Superior temporal gyrus (tissue), 1 donor: Measurements from ENCODE around the gene NID1.

Experiments used
- DNase-seq: peaks from one replicate; pipeline ENCODE4 v3.0.0-alpha.2; 2016; ENCODE audit errors: extremely low spot score

NID1 gene

DNA sequence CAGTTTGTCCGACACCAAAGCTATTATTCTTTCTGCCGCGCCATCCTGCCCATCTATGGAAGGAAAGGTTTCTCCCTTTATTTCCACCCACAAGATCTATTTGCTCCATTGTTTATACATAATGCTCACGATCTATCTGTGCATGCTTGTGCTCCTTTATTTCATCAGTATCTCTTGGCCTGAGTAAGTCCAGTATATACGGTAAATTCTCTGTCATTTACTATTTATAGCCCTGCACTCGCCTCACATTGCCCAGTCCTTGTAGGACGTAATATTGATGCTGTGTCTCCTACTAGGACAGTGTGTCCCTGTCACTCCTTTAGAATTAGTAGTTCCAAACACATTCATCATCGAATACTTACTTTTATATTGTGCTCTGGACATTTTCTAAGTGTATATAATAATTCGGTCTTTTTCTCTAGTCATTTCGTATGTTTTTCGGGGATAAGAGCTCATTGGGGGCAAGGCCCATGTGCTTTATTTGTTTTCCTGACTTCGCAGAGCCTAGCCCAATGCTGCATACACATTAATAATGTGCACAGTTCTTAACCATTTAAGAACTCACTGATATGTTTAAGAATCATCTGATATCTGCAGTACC lies 3.1 kb upstream of the NID1 start:
- peak; percentile 50 for DNase-seq

DNA sequence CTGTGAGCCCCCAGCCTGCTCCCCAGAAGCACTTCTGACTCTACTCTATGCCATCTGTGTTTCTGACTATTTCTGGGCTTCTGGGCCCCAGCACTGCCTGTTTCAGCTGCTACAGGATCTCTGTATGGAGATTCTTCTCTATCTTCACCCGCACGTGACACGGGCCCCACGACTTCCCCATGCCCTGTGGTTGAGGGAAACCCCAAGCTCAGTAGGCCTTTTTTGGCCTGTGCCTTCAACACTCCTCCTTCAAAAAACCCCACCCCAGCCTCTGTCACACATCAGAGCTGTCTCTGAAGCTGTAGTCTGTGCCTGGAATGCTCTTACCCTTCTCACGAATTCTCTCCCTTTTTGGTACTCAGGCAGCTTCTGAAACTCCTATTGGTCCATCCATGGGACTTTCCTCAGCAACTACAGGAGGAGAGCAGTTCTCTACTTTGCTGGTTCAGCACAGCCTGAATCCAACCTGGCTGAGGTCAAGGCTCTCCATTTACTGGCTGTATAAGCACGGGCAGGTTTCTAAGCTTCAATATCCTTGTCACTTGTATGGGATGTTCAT lies 2.0 kb upstream of the NID1 start:
- no peak for DNase-seq

DNA sequence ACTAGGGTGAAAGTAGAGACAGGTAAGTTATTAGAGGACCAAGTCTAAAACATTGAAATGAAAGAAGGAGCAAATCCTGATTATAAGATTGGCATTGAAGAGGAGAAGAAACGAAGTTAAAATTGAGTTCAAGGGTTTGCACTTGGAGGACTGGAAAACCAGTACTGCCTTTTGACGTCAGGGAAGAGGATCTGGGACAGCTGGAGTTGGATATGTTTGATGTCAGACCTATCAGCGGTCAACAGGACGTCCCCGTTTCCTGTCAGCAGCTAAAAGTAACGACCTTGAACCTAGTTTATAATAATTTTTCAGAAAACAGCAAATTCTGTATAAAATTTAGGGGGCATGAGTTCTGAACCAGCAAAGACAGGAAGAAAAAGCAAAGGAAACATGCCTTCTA lies 1.2 kb upstream of the NID1 start:
- no peak for DNase-seq

DNA sequence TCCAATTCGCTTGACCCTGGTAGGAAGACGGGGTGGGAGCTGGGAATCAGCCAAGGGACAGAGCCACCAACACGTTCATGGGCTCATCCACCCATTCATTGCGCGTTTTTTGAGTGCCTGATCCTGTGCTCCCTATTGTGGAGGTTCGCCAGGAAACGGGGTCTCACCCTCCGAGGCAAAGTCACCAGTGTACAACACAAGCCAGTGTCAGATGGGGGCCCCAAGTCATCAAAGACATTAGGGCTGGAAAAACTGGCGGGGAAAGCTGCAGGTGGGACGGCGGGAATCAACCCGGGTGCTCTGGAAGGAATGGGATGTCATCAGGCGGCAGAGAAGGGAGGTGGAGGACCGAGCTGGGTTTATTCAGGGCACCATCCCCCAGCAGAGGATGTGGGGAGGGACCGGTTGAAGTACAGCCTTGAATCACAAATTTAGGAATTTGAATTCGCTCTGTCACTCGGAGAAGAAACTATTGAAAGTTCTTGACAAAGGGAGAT lies 667 bp upstream of the NID1 start:
- no peak for DNase-seq

DNA sequence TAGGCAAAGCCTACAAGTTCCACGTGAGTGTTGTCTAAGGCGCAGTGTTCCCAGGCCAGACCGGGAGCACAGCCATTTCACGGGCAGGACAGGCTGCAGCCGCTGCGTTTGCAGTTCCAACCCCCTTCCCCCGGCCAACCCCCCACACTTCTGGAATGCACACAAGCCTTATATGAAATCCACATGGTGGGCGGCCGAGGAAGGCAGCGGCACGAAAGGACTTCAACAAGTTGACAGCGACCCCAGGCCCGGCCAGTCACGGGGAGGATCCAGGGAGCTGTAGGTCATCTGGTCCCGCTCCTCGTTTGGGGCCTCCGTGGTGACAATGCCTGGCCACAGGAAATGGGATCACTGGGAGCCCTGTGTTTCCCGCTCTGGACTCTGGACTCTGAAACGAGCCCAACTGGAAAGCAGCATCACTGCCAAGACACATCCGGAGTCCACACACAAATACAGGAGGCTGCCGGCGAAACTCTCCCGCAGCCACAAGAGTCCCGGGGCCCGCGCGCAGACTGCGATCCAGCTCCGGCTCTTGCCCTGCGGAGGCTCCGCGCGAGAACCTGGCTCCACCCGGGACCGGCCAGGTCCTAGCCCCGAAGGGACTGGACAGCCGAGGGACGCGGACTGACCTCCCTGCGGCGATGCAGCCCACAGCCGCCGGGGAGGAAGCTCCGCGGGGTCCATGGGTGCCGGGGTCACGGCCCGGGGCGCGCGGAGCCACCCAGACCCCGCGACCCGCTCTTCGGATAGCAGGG lies 794 bp downstream of the NID1 start:
- DNase-seq = no peak

DNA sequence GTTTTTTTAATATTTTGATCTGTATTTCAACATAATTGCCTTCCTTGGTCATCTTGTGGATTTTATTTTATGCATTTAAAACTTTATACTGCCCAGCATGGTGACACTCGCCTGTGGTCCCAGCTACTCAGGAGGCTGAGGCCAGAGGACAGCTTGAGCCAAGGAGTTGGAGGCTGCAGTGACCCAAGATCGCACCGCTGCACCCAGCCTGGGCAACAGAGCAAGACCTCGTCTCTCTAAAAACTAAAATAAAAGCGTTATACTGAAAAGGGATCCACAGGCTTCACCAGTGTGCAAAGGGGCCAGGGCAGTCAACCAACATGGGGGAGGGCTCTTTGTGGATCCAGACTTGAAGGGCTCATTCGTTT lies 1.4 kb downstream of the NID1 start:
- no peak for DNase-seq

DNA sequence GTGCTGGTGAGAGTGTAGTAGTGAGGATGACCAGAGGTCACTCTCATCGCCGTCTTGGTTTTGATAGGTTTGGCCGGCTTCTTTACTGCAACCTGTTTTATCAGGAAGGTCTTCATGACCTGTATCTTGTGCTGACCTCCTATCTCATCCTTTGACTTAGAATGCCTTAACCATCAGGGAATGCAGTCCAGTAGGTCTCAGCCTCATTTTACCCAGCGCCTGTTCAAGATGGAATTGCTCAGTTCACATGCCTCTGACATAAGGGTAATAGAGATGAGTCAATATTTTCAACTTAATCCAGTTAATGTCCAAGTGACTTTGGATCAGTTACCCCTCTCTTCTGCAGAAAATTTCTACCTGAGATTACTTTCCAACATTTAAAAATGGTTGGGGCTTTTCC lies 4.6 kb downstream of the NID1 start:
- no peak for DNase-seq

DNA sequence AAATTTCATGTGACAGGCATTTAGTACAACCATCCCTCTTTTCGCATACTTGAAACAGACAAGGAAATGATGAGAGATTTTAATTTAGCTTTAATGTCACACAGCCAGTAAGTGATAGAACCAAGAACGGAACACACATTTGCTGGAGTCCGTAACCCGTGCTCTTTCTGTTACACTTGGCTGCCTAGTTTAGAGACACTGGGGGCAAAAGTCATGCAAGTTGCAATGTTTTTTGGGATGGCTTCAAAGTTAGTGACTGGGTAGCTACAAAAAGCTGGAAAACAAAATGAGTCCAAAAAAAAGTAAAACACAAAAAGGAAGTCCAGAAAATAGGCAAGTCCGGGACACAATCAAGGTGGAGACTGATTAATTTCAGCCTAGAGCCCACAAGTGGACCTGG lies 5.9 kb downstream of the NID1 start:
- DNase-seq = no peak

DNA sequence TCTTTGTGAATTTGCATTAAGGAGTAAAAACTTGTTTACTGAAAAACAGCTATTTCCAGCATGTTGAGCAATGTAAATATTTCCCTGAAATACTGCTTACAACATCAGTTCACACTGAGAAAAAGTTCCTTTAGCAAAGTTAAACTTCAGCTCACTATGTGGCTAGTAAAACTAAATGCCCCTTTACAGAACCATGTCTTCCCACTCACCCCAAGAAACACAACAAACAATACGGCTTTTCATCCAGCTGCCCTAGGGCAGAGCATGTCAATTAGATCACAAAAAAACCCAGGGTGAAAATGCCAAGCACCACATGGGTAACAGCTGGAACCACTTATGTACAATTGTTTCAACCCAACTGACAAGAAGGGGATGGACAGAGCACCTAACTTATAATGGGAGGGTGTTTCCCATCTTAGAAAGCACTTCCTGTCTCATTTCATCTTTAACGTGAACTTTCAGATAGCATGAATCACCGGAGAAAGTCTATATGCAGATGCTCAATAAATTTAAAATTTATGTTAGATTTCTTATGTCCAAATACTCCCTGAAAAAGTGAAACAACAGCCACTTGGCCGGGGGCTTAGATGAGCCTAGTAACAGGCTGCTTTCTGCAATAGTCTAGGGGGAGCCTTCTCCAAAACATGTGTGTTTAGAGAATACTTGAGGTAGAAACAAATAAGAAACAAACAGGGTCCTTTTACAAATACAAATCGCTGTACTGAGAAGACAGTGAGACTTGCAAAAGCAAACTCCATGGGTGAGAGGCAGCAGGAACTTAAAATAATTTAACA lies 6.6 kb downstream of the NID1 start:
- DNase-seq = no peak

DNA sequence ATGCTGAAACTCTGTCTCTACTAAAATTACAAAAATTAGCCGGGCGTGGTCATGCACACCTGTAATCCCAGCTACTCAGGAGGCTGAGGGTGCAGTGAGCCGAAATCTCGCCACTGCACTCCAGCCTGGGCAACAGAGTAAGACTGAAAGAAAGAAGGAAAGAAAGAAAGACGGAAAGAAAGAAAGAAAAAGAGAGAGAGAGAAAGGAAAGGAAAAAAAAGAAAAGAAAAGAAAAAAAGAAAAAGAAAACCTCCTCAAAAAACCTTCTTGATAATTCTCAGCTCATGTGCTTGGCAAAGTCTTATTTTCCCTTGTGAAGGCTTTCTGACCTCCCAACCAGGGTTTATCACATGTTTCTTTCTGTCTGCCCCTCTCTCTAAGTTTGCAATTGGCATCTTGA lies 7.3 kb downstream of the NID1 start:
- no peak for DNase-seq

DNA sequence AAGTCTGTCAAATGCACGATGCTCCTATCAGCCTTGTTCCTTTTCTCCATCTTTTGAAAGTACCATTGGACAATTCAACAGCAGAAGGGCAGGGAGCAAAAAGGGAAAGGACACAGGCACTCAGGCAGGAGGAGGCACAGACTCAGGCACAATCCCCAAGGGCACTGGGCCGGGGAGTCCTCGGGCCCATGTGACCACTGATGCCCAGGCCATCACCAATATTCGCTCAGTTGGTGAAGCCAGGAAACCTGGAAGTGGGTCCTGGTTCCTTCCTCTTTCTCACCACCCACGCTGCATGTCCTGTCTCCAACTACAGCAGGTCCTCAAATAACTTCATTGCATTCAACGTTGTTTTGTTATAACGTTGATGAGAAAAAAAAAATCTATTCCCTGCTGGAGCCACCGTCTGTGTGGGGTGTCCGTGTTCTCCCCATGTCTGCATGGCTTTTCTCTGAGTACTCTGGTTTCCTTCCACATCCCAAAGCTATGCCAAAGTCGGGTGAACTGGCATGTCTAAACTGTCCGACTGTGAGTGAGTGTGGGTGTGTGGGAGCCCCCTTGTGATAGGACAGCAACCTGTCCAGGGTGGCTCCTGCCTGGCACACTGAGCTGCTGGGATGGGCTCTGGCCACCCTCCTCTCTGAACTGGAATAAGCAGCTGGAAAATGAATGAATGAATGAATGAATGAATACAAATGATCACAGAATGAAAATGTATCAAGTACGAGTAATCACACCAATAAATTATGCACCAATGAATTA lies 12.5 kb downstream of the NID1 start:
- DNase-seq = no peak

DNA sequence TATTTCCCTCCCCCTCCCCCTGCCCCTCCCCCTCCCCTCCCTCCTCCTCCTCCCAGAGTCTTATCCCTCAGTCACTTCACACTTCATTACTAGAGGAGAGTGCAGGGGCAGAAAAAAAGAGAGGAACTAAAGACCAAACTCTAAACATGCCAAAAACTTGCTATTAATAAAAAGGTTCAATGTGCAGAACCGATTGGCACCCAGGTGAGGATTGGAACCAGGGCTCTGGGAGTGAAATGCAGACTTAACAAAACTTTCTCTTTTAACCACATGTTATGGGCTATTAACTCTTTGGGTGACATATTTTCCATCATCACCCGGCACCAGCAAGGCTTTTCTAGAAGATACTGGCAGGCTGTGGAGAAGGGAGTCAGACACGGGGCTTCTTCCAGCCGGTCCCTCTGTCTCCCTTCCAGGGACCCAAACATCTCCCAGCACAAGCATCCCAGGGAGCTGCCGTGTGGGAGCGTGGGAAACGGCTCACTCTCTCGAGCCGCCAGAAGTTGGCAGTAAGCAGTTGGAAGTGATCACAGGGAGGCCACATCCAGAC lies 13.6 kb downstream of the NID1 start:
- DNase-seq = no peak

DNA sequence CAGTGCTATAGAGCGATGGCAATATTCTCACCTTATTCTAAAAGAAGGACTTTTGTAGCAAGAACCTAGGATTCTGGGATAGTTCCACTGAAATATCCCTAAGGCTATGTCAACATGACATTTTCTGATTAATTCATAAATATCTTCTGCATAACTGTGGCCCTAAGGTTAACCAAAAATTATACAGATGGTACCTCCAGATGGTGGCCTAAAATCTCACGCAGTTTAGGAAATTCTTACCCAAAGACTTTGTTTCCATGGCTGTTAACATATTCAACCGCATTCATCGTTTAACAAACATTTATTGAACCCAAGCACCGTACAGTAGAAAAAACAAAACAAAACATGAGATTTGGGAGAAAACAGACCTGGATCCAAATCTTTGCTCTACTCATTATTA lies 19.1 kb downstream of the NID1 start:
- no peak for DNase-seq

DNA sequence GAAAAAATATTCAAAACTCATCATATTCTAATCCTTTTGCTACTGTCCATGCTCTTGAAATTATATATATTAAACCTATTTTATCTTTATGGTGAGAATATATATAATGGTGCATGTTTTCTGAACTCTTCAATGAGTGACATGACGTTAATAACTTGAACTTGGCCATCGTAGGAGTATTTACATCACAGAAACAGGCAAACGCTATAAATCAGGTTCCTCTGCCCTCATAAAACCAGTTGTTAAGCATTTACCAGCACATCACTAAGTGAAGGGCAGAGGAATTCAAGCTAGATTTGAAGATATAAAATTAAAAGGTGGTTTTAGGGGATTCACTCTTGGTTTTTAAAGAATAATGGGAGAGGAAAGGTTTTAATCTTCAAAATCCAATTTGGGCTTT lies 20.5 kb downstream of the NID1 start:
- DNase-seq = no peak

DNA sequence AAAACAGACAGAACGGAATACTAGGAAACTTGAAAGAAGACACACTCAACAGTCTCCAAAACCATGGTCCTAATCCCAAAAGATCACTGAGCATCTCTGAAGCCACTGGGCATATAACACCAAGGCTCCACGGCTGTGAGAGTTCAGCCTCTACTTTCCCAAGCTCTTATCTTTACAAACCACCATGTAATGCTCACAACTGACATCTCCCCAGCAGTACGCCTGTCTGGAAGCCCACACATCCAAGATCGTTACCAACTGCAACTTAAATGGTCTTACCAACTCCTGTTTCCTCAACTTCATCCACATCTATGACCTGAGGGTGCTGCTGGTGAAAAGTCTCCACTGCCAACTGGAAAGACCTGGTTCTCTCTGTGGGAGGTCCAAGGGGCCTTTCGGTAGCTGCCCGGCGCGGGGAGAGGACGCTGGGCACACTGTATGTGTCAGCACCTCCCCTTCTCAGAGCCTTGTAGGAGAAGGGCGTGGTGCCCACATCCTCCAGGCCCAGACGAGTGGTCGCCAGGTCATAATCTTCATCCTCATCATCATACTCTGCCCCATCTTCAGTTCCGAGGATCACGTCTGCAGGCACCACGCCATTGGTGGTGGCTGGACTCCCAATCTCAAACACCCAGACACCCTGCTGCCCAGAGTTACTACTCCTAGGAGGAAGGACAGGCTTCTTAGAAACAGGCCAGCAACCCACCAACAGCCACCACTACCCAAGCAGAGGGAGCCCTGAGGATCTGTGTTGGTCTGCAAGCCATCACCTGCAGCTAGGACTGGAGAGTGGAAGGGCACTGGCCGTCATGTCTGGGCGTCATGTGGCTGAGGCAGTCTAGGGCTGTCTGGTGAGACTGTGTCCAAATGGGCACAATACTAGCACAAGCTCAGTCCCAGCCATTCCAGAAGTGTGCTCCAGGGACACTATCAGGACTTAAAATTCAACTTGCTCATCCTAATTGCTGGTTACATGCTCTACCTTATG lies 23.0 kb downstream of the NID1 start:
- DNase-seq = no peak

DNA sequence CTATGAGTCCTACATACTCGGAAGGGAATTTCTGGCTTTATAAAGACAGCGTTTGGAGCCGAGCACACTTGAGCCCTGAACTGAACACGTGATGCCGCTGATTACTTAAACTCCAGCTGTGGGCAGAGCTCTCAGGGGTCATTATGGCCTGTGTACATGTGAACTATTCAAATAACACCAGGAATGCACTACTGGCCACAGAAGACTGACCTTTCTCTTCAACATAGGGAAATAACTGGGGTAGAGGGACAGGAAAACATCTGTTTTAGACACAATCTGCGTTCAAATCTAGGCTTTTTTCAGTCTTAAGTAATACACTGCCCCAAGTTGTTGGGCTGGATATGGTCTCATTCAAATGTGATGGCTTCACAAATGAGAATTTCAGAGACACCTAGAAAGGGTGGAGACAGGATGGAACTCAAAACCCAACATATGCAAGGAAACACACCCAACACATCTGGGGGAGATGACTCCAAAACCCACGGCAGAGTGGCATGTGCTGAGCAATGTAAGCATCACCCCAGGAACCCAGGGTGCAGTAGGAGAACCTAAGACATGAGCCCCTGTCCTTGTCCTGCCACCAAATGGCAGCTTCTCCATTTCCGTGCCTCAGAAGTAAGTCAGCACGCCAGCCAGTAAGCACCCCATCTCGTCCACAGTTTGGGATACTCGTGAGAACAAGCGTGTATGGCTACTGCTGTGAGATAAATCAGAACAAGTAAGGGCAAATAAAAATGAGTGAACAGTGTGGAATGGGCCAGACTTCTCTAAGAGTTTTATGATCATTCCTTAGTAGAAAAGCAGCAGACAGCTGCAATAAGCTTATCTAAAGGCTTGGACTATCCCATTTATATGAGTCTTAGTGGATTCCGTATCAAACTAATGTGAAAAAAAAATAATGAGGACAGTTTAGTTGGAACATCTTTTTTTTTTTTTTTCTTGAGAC lies 24.9 kb downstream of the NID1 start:
- DNase-seq = no peak

DNA sequence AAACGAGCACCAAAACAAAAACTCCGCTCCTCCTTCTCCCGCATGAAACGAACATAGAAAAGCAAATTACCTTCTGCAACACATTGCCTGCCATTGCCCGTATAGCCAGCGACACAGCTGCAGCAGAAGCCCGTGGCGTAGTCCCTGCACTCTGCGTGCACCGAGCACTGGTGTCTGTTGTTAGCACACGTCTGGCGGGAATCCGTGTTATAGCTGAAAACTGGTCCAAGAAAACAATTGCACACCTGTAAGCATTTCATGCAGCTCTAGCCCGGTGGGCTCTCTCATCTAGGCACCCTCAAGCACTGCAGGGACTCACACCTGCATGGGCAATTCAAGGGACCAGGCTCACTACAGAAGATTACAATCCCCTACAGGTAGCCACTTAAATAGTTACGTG lies 26.9 kb downstream of the NID1 start:
- no peak for DNase-seq

DNA sequence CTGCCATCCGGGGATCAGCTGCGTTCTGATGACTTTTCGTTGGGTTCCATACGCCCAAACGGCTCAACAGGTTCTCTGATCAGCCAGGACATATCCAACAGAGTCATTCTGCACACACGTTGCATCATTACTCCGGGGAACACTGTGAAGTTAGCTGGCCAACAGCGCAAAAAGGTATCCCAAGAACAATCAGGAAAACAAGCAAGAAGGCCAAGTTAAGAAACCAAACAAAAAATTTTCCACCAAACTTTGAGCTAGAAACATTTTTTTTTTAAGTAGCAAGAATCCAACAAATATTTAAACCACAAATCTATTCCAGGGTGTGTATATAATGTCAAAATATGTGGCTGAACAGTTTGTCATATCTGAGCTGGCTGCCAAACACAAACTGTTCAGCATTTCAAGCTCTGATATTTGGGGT lies 29.2 kb downstream of the NID1 start:
- DNase-seq = no peak

DNA sequence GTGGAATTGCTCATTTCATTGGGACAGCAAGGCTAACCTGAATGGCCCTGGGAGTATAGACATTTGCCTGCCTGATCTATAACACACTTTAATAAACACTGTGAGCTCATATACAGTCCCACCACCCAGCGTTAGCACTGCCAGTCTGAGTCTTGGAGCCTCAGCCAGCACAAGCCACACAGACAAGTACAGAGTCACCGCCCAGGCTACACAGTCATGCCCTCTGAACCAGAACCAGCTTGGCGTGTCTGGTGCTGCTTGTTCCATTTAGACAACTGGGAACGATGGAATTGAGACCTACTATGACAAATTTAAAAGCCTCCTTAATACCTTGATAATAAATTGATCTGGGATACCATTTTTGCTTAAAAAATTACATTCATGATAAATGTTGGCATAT lies 31.6 kb downstream of the NID1 start:
- DNase-seq = no peak
